GM12891 (cell line): ENCODE measurements around the gene ITGB3BP.

ENCODE experiments used
- POLR2A ChIP-seq: IDR thresholded peaks from 2 replicates; pipeline ENCODE4 v1.6.1; 2011; ENCODE audit warnings: low read depth, low read length, control low read depth
- POLR2AphosphoS5 ChIP-seq: IDR thresholded peaks from 2 replicates; pipeline ENCODE4 v1.6.1; 2011; ENCODE audit warnings: low read depth, low read length, control low read depth
- SPI1 ChIP-seq: IDR thresholded peaks from 2 replicates; pipeline ENCODE4 v1.6.1; 2011; ENCODE audit warnings: low read depth, low read length, control low read depth
- TAF1 ChIP-seq: IDR thresholded peaks from 2 replicates; pipeline ENCODE4 v1.6.1; 2011; ENCODE audit warnings: low read depth, low read length, control low read depth

DNA sequence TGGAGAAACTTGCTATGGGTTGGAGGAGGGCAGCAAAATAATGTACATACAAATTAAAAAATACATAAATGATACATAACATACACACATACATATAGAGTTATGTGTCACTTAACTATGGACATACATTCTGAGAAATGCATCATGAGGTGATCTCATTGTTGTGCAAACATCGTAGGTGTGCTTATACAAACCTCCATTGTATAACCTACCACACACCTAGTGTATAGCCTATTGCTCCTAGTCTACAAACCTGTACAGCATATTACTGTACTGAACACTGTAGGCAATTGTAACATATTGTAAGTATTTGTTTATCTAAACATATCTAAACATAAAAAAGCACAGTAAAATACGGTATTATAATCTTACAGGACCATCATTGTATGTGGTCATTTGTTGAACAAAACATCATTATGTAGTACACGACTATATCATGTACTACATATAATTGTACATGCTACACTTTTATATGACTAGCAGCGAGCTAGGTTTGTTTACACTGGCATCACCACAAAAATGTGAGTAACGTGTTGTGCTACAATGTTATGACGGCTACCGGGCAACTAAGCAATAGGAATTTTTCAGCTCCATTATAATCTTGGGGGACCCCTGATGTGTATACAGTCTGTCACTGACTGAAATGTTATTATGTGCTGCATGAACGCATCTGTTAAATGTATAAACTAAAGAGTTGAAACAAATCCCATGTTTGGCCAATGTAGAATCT lies 35.5 kb downstream of the ITGB3BP start:
- TF ChIP-seq POLR2A (no peak), POLR2AphosphoS5 (no peak), TAF1 (no peak), SPI1 (no peak)
